GM12864 (cell line): ENCODE data around the gene SRC.

Experiments
- DNase-seq: peaks from one replicate; pipeline ENCODE4 v3.0.0-alpha.2; 2011; ENCODE audit warnings: low read depth
- H3K4me3 ChIP-seq: 2 replicates; pipeline ENCODE4 v1.5.1; 2011; ENCODE audit warnings: mild to moderate bottlenecking, low read depth, low read length, control low read depth
- CTCF ChIP-seq: IDR thresholded peaks from 2 replicates; pipeline ENCODE4 v1.5.1; 2011; ENCODE audit warnings: low read depth, mild to moderate bottlenecking, moderate library complexity, low read length, control low read depth, inconsistent platforms; ENCODE audit errors: missing control alignments

The SRC gene

GRCh38 chr20:37397076-37397953 lies 51.4 kb downstream of the SRC start:
- no peak for DNase-seq
- no peak for TF ChIP-seq CTCF
- no peak overlapping the region for H3K4me3 ChIP-seq

- no peak overlapping the region for H3K4me3 ChIP-seq
- no peak for DNase-seq
- no peak for TF ChIP-seq CTCF
Measured at GRCh38 chr20:37397954-37398749, 52.2 kb downstream of the SRC start.

- no peak for TF ChIP-seq CTCF
- no peak overlapping the region for H3K4me3 ChIP-seq
- no peak for DNase-seq
Measured at GRCh38 chr20:37398750-37399621, 53.0 kb downstream of the SRC start.

- H3K4me3 ChIP-seq, result no peak overlapping the region
- TF ChIP-seq CTCF, result no peak
- DNase-seq, result no peak
Measured at GRCh38 chr20:37401282-37401929, 55.5 kb downstream of the SRC start.

- no peak for TF ChIP-seq CTCF
Measured at GRCh38 chr20:37401930-37402675, 56.2 kb downstream of the SRC start.

More at GRCh38 chr20:37401930-37402675, 56.2 kb downstream of the SRC start:
- no peak overlapping the region for H3K4me3 ChIP-seq
- DNase-seq, result no peak
